PC-9 (cell line): ENCODE data around the gene RASSF4. TPM values are rescaled to one million over a fixed set of nuclear protein-coding genes. Genes with fewer than 3 reads are reported as not detected.

Experiments used
- BruUV-seq: library from RNA; stranded (reverse); fragments of 400-500 nt; replicated peaks from 2 replicates; lab custom pipeline; 2021; lab: Mats Ljungman, UMichigan
- CTCF ChIA-PET: fragments of 300-600 bp; sonication (Branson Sonifier 250); formaldehyde crosslinking; loops from one replicate; lab custom pipeline; 2022; ENCODE audit warnings: antibody characterized with exemption; lab: Charles Lee
- POLR2A ChIA-PET: fragments of 300-600 bp; sonication (Branson Sonifier 250); formaldehyde crosslinking; loops from one replicate; lab custom pipeline; 2022; ENCODE audit warnings: antibody characterized with exemption; ENCODE audit not compliant: unreplicated experiment; lab: Charles Lee
- DNase-seq, 2 experiments: peaks; one replicate each; pipeline versions ENCODE4 v3.0.0 to v3.0.0-alpha.2; 2015 to 2022; ENCODE audit warnings: mixed read lengths in 1 of 2
- H2AFZ ChIP-seq: fragments of 200-600 bp; sonication (generic); 2 replicates; pipeline ENCODE4 v1.8.1; 2017; ENCODE audit warnings: antibody characterized with exemption
- H3F3A ChIP-seq: fragments of 200-600 bp; sonication (generic); 2 replicates; pipeline ENCODE4 v1.8.1; 2017; ENCODE audit warnings: antibody characterized with exemption, mild to moderate bottlenecking, low read depth; ENCODE audit not compliant: insufficient read depth
- H3K27ac ChIP-seq: fragments of 200-600 bp; sonication (generic); 2 replicates; pipeline ENCODE4 v1.6.1; 2016; ENCODE audit warnings: mixed run types
- H3K27me3 ChIP-seq: fragments of 200-600 bp; sonication (generic); 2 replicates; pipeline ENCODE4 v1.6.1; 2016; ENCODE audit warnings: low read depth, mixed run types; ENCODE audit not compliant: insufficient read depth
- H3K36me3 ChIP-seq: fragments of 200-600 bp; sonication (generic); 2 replicates; pipeline ENCODE4 v1.6.1; 2016; ENCODE audit warnings: low read depth, mixed run types
- H3K4me1 ChIP-seq: fragments of 200-600 bp; sonication (generic); replicated peaks from 2 replicates; pipeline ENCODE4 v1.6.1; 2016; ENCODE audit warnings: mixed run types; ENCODE audit not compliant: insufficient read depth
- H3K4me2 ChIP-seq: fragments of 200-600 bp; sonication (generic); 2 replicates; pipeline ENCODE4 v1.6.1; 2017; ENCODE audit warnings: mixed run types
- H3K4me3 ChIP-seq: fragments of 200-600 bp; sonication (generic); 2 replicates; pipeline ENCODE4 v1.6.1; 2016; ENCODE audit warnings: mixed run types
- H3K79me2 ChIP-seq: fragments of 200-600 bp; sonication (generic); 2 replicates; pipeline ENCODE4 v1.6.1; 2017; ENCODE audit warnings: low read depth, mixed run types
- H3K9me2 ChIP-seq: fragments of 200-600 bp; sonication (generic); 2 replicates; pipeline ENCODE4 v1.8.1; 2017; ENCODE audit warnings: mild to moderate bottlenecking; ENCODE audit not compliant: insufficient read depth
- H3K9me3 ChIP-seq: fragments of 200-600 bp; sonication (generic); 2 replicates; pipeline ENCODE4 v1.8.1; 2016; ENCODE audit warnings: low read depth; ENCODE audit not compliant: insufficient read depth
- H4K20me1 ChIP-seq: fragments of 200-600 bp; sonication (generic); 2 replicates; pipeline ENCODE4 v1.8.1; 2017; ENCODE audit not compliant: insufficient read depth
- CTCF ChIP-seq: fragments of 200-600 bp; sonication (generic); conservative IDR thresholded peaks from 2 replicates; pipeline ENCODE4 v1.6.1; 2017; ENCODE audit warnings: mixed run types, antibody characterized with exemption, mild to moderate bottlenecking, moderate library complexity
- EZH2 ChIP-seq: fragments of 200-600 bp; sonication (generic); IDR thresholded peaks from 2 replicates; pipeline ENCODE4 v1.8.0; 2017; ENCODE audit warnings: antibody characterized with exemption, low read depth
- intact Hi-C: fragments of 100-400 bp; cut with micrococcal nuclease; formaldehyde crosslinking; loops from one replicate; pipeline ENCODE4 v1.10.0; 2022; ENCODE audit not compliant: unreplicated experiment
- total RNA-seq: library from RNA; stranded (reverse); gene quantifications from 2 replicates; pipeline ENCODE4 v1.2.3, GENCODE V29; 2021

The RASSF4 gene
- total RNA-seq, 1 experiment from 2014 or later, result 6.5 TPM

- no peaks in the 10 kb centered on the region for H3K36me3 ChIP-seq
- H3K4me1 ChIP-seq, result peaks cover 11% of the 10 kb centered on the region
- H3K4me3 ChIP-seq, result no peak overlapping the region
- no peak for DNase-seq
- TF ChIP-seq EZH2, result no peak
- no peak for TF ChIP-seq CTCF
- H2AFZ ChIP-seq, result no peak overlapping the region
- H3F3A ChIP-seq, result 0 out of 2 replicates have a peak, but pooled peaks cover 3% of the 10 kb centered on the region
- no peaks in the 10 kb centered on the region for H4K20me1 ChIP-seq
- CTCF ChIA-PET, result interaction anchor here (0.6 kb wide), 2 partner anchors 13 to 124 kb away, joined by 13 read pairs; no protein-coding TSS in a partner anchor
- no peaks in the 10 kb centered on the region for H3K9me3 ChIP-seq
- no peaks in the 10 kb centered on the region for H3K79me2 ChIP-seq
- H3K27ac ChIP-seq, result no peak overlapping the region
- intact Hi-C loops, result no loop called here
- no TSS peak for BruUV-seq
- H3K9me2 ChIP-seq, result no peaks in the 10 kb centered on the region
- POLR2A ChIA-PET, result no interaction called here
- no peak overlapping the region for H3K4me2 ChIP-seq
- H3K27me3 ChIP-seq, result no peaks in the 10 kb centered on the region
These were observed 29.5 kb downstream of the RASSF4 start for GRCh38 chr10:44988957-44989585.

GRCh38 chr10:44989597-44990301 lies 30.1 kb downstream of the RASSF4 start:
- Histone ChIP-seq H3K9me3 (no peaks in the 10 kb centered on the region), H3K4me3 (no peak overlapping the region), H3F3A (peaks cover 9% of the 10 kb centered on the region; the same call in 1 of the 2 replicates), H2AFZ (no peak overlapping the region), H3K36me3 (no peaks in the 10 kb centered on the region), H3K27me3 (no peaks in the 10 kb centered on the region), H3K4me2 (no peak overlapping the region), H3K4me1 (peaks cover 17% of the 10 kb centered on the region), H4K20me1 (no peaks in the 10 kb centered on the region), H3K79me2 (no peaks in the 10 kb centered on the region), H3K9me2 (no peaks in the 10 kb centered on the region), H3K27ac (no peak overlapping the region)
- no TSS peak for BruUV-seq
- no peak for DNase-seq
- CTCF ChIA-PET, result no interaction called here
- POLR2A ChIA-PET, result interaction anchor here (0.7 kb wide), 1 partner anchor 11 kb away, joined by 3 read pairs; no protein-coding TSS in a partner anchor
- TF ChIP-seq EZH2 (no peak), CTCF (no peak)
- intact Hi-C loops, result no loop called here

- H3F3A ChIP-seq, result peaks cover 14% of the 10 kb centered on the region
- no peak for TF ChIP-seq CTCF
- no peak for TF ChIP-seq EZH2
- no peaks in the 10 kb centered on the region for H3K9me2 ChIP-seq
- no peaks in the 10 kb centered on the region for H3K36me3 ChIP-seq
- BruUV-seq, result no TSS peak
- H2AFZ ChIP-seq, result no peak overlapping the region
- H4K20me1 ChIP-seq, result no peaks in the 10 kb centered on the region
- no peak overlapping the region for H3K4me2 ChIP-seq
- H3K9me3 ChIP-seq, result no peaks in the 10 kb centered on the region
- no peak overlapping the region for H3K4me3 ChIP-seq
- CTCF ChIA-PET, result no interaction called here
- H3K4me1 ChIP-seq, result peaks cover 23% of the 10 kb centered on the region
- no peak for DNase-seq
- POLR2A ChIA-PET, result interaction anchor here (0.7 kb wide), 1 partner anchor 11 kb away, joined by 3 read pairs; no protein-coding TSS in a partner anchor
- H3K27ac ChIP-seq, result no peak overlapping the region
- no peaks in the 10 kb centered on the region for H3K27me3 ChIP-seq
- no peaks in the 10 kb centered on the region for H3K79me2 ChIP-seq
- intact Hi-C loops, result no loop called here
These were observed 30.7 kb downstream of the RASSF4 start for GRCh38 chr10:44990302-44990655.
